NCI-H2081 treated with DMSO at 0.1 percent for 48 hours (cell line): ENCODE data around the gene KRTAP13-2.

Source experiments
- DNase-seq: peaks from one replicate; lab custom pipeline; 2025; lab: John Stamatoyannopoulos, UW

The KRTAP13-2 gene

GRCh38 chr21:30326390-30326789, 45.7 kb downstream of the KRTAP13-2 start:
- no peak for DNase-seq
